OCI-LY7 (cell line): ENCODE results near the gene TDRD9.

Experiments used
- CTCF ChIP-seq: fragments of 200-600 bp; sonication (generic); conservative IDR thresholded peaks from 2 replicates; pipeline ENCODE4 v1.5.1; 2014; ENCODE audit warnings: mild to moderate bottlenecking, antibody characterized with exemption, low read length, moderate library complexity, mixed read lengths
- EZH2phosphoT487 ChIP-seq: fragments of 200-600 bp; sonication (generic); IDR thresholded peaks from 2 replicates; pipeline ENCODE4 v1.6.1; 2018; ENCODE audit warnings: low read depth, borderline replicate concordance, mild to moderate bottlenecking, mixed run types, antibody characterized with exemption, low read length, moderate library complexity, mixed read lengths

GRCh38 chr14:104098272-104099095 lies 170.2 kb downstream of the TDRD9 start:
- TF ChIP-seq CTCF, result no peak
- TF ChIP-seq EZH2phosphoT487, result no peak
